Nephron (organoid): Measurements from ENCODE around the gene ITFG1.

Source experiments
- H3K27ac Mint-ChIP-seq, 3 experiments: 2 replicates each; pipeline ENCODE4 v1.8.0; 2020; ENCODE audit warnings: mixed read lengths in 3 of 3, mild to moderate bottlenecking in 2 of 3, moderate library complexity in 1 of 3
- H3K27me3 Mint-ChIP-seq: 2 replicates; pipeline ENCODE4 v1.8.0; 2021; ENCODE audit warnings: low read depth, mild to moderate bottlenecking, moderate library complexity, mixed read lengths
- H3K36me3 Mint-ChIP-seq: 2 replicates; pipeline ENCODE4 v1.8.0; 2020; ENCODE audit warnings: low read depth, mixed read lengths
- H3K4me1 Mint-ChIP-seq: 2 replicates; pipeline ENCODE4 v1.8.0; 2020; ENCODE audit warnings: mixed read lengths
- H3K4me3 Mint-ChIP-seq, 3 experiments: 2 replicates each; pipeline ENCODE4 v1.8.0; 2020; ENCODE audit warnings: mild to moderate bottlenecking in 3 of 3, mixed read lengths in 3 of 3, moderate library complexity in 2 of 3
- H3K9me3 Mint-ChIP-seq: 2 replicates; pipeline ENCODE4 v1.8.0; 2020; ENCODE audit warnings: mixed read lengths
- CTCF ChIP-seq, 3 experiments: fragments of 200-600 bp; sonication (generic); IDR thresholded peaks; one replicate each; pipeline ENCODE4 v1.5.0; 2021; ENCODE audit warnings: antibody characterized with exemption in 3 of 3; ENCODE audit not compliant: unreplicated experiment in 3 of 3

ITFG1 gene

GRCh38 chr16:47374629-47375028, 86.2 kb downstream of the ITFG1 start:
- no peak overlapping the region for H3K27ac Mint-ChIP-seq
- peaks cover 22% of the 10 kb centered on the region for H3K36me3 Mint-ChIP-seq
- no peak for TF ChIP-seq CTCF (IDR thresholded peaks at IDR 0.05; ENCODE audit: unreplicated experiment in 3 of 3)

GRCh38 chr16:47371271-47372014, 89.4 kb downstream of the ITFG1 start:
- Mint-ChIP-seq H3K4me3 (no peak overlapping the region), H3K27ac (no peak overlapping the region), H3K36me3 (peaks cover 18% of the 10 kb centered on the region), H3K27me3 (no peaks in the 10 kb centered on the region), H3K4me1 (no peaks in the 10 kb centered on the region), H3K9me3 (no peaks in the 10 kb centered on the region)
- no peak for TF ChIP-seq CTCF (IDR thresholded peaks at IDR 0.05; ENCODE audit: unreplicated experiment in 3 of 3)

More at GRCh38 chr16:47374629-47375028, 86.2 kb downstream of the ITFG1 start:
- Mint-ChIP-seq H3K9me3 (no peaks in the 10 kb centered on the region), H3K27me3 (no peaks in the 10 kb centered on the region), H3K4me3 (no peak overlapping the region), H3K4me1 (no peaks in the 10 kb centered on the region)

DNA sequence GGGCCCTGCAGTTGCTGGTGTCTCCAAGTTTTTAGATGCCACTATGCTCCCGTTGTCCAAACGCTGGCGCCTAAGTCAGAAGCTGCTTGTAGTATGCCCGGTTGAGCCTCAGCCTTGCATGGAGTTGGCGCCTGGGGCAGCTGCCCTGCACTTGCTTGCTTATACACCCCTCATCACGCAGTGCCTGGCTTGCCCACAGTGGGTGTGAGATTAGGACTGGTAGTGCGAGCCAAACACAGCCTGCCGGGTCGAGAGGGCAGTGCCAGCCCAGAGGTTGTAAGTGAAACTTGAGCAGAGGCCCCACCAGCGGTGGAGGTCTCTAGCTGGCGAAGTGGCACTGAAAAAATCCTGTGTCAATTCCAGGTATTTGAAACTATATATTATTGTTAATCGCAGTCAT, 90.3 kb downstream of the ITFG1 start:
- no peak for TF ChIP-seq CTCF (IDR thresholded peaks at IDR 0.05; ENCODE audit: unreplicated experiment in 3 of 3)
- Mint-ChIP-seq H3K4me1 (no peaks in the 10 kb centered on the region), H3K36me3 (peaks cover 18% of the 10 kb centered on the region)

GRCh38 chr16:47366228-47366627, 94.6 kb downstream of the ITFG1 start:
- H3K27ac Mint-ChIP-seq = no peak overlapping the region
- H3K4me1 Mint-ChIP-seq = no peaks in the 10 kb centered on the region
- no peak overlapping the region for H3K4me3 Mint-ChIP-seq
- TF ChIP-seq CTCF (IDR thresholded peaks at IDR 0.05; ENCODE audit: unreplicated experiment in 3 of 3) = no peak
- H3K9me3 Mint-ChIP-seq = no peaks in the 10 kb centered on the region
- peaks cover 4% of the 10 kb centered on the region for H3K36me3 Mint-ChIP-seq
- H3K27me3 Mint-ChIP-seq = no peaks in the 10 kb centered on the region

More for the DNA sequence above, 90.3 kb downstream of the ITFG1 start:
- Mint-ChIP-seq H3K27ac (no peak overlapping the region), H3K4me3 (no peak overlapping the region), H3K9me3 (no peaks in the 10 kb centered on the region), H3K27me3 (no peaks in the 10 kb centered on the region)

- Mint-ChIP-seq H3K36me3 (peaks cover 4% of the 10 kb centered on the region), H3K27ac (no peak overlapping the region), H3K4me3 (no peak overlapping the region), H3K27me3 (no peaks in the 10 kb centered on the region), H3K4me1 (no peaks in the 10 kb centered on the region), H3K9me3 (no peaks in the 10 kb centered on the region)
- no peak for TF ChIP-seq CTCF (IDR thresholded peaks at IDR 0.05; ENCODE audit: unreplicated experiment in 3 of 3)
Observed at GRCh38 chr16:47363761-47364160, 97.1 kb downstream of the ITFG1 start.

DNA sequence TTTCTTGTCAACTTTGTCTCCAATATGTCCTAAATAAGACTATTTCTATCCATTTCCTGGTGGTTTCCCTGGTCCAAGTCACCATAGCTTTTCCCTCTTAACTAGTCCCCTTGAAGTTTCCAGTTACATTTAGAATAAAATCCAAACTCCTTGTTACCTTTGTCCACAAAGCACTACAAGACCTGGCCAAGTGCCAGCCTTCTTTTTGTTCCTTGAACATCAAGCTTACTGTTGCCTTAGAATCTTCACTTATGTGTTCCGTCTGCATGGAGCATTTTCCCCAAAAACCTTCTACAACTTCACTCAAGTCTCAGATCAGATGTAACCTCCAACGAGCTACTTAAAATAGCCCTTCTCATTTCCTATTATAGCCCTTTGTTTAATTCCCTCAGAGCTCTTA, 101.4 kb downstream of the ITFG1 start:
- Mint-ChIP-seq H3K27ac (no peak overlapping the region), H3K4me3 (no peak overlapping the region), H3K4me1 (no peaks in the 10 kb centered on the region), H3K9me3 (peaks cover 7% of the 10 kb centered on the region), H3K36me3 (peaks cover 17% of the 10 kb centered on the region), H3K27me3 (no peaks in the 10 kb centered on the region)
- TF ChIP-seq CTCF (IDR thresholded peaks at IDR 0.05; ENCODE audit: unreplicated experiment in 3 of 3) = no peak
